GM08714 (cell line): ENCODE data around the gene SSR2.
"Not testable (repeated sequence)": the region's sequence is repeated elsewhere in the genome, so short reads cannot be mapped to it uniquely, and the experiment has no call there.

Source experiments
- H3K4me3 ChIP-seq: fragments of 200-500 bp; sonication (Bioruptor generic); 2 replicates; pipeline ENCODE4 v1.5.1; 2014; ENCODE audit warnings: mild to moderate bottlenecking, low read length, inconsistent platforms
- ZNF274 ChIP-seq: IDR thresholded peaks from 2 replicates; pipeline ENCODE4 v1.6.1; 2012; ENCODE audit warnings: mild to moderate bottlenecking, low read depth, low read length

The SSR2 gene

DNA sequence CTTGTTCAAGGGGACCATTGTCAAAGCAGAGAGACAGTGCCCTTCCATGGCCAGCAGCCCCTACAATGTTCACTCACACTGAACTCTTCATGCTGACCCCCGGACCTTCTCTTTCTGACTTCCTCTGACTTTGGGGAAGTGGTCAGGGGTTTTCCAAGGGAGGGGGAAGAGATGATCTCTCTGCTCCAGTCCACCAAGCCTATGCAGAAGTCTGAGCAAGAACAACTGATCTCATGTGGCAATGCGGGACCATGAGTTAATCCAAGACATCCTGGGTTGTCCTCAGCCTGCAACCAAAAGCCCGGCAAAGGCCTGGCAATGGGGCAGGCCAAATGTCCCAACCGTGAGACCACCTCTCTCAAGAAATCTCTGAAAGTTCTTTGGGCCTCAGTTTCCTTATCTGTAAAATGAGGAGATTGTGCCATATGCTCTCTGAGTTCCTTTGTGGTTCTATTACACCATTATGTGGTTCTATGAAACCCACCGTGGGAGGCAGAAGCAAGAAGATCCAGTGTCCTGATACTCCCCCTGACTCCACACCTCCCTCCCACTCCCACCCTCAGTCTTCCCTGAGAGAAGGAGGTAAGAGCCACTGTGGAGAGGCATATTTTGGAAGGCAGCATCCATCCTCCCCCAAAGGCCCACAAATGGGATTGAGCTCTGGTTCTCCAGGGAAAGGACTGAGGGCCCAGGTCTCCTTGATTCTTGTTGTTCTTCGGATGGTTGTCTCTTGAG lies 30.6 kb downstream of the SSR2 start:
- no peak overlapping the region for H3K4me3 ChIP-seq
- TF ChIP-seq ZNF274 = no peak

DNA sequence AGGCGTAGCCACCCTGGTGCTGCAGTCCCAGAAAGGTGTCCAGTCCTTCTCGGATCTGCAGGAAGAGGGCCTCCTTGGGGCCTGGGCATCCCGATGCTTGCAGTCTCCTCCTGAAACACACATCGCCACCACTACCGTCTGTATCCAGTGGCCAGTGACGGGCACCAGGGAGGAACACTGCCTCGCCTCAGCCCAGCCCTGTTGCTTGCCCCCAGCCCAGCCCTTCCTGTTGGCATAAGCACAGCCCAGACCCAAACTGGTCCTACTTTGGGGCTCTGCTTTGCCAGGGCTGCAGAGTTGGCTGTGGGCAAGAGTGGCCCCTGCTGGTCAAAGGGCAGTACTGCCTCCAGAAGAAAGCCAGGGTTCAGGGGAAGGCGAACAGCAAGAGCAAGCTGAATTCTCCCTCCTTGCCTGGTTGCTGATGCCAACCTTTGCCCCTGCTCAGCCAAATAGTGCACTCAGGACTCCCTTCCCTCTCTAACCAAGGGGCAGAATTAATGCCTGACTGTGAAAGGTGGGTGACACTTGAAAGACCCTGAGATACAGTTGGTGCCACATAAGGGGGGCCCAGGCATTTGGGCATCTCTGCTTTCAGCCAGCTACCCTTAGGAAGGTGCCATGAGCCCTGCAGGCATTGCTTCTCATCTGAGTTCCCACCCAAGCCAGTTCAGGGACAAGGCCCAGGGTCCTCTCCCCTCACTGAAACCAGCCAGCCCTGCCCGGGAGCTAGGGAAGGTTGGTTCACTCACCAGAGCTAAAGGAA lies 31.3 kb downstream of the SSR2 start:
- TF ChIP-seq ZNF274 = no peak
- no peak overlapping the region for H3K4me3 ChIP-seq

- H3K4me3 ChIP-seq = not testable (repeated sequence)
Observed at GRCh38 chr1:155984903-155985645, 35.7 kb downstream of the SSR2 start.

GRCh38 chr1:155984341-155984740 lies 36.4 kb downstream of the SSR2 start:
- TF ChIP-seq ZNF274 = no peak
- no peak overlapping the region for H3K4me3 ChIP-seq

- H3K4me3 ChIP-seq = no peak overlapping the region
- TF ChIP-seq ZNF274 = no peak
Observed at GRCh38 chr1:155983191-155984024, 37.3 kb downstream of the SSR2 start.

DNA sequence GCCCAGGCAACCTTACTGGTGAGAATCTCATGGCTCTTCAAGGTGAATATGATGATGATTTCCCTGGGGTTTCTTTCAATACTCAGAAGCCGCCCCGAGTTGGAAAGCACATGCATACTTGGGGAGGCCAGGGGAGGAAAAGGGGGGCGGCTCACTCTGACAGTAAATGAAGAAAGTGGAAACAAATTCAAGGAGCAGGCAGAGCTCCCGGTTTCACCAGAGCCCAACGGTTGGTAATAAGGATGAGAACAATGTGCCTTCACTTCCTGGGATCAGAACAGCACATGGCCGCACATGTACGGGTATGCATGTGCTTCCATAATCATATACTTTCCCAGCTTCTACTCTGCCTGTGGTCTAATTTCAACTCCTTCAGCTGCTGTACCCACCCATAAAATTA lies 38.6 kb downstream of the SSR2 start:
- TF ChIP-seq ZNF274 = no peak
- H3K4me3 ChIP-seq = no peak overlapping the region; the same call in 1 of the 2 replicates

- TF ChIP-seq ZNF274 = no peak
- peak overlapping the region; percentile 9; the same call in 1 of the 2 replicates for H3K4me3 ChIP-seq
Observed at GRCh38 chr1:155981266-155982088, 39.3 kb downstream of the SSR2 start.

DNA sequence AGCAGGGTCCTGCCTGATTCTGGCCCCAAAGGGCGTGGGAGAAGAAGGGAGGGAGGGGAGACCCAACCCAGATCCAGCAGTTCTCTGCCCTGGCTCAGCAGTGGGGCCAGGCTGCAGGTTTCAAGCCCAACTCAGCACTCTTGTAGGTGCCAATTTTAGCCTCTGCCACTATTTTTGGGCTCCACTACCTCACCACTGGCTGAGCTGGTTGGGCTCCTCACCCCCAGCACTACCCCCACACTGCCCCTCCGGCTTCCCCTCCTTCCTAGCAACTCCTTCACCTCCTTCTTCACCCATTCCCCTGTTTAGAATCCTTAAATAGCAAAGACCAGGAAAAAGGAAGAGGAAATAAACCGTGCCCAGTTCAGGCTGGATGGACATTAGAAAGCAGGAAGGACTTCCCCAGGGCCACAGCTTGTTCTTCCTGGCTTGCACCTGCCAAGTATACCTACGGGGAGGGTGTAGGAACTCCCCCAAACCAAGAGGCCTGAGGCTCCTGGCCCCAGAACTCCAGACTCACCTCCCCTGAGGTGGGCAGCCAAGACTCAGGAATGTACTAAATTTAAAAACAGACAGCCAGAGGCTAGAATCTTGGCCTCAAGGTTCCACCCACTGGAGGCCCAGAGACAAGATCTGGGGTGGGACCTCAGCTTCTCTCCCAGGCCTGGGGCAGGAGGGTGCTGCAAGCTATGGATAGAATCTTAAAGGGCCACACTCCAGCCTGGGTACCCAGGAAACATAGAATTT lies 41.0 kb downstream of the SSR2 start:
- TF ChIP-seq ZNF274 = no peak
- peak overlapping the region; percentile 68 for H3K4me3 ChIP-seq

- no peak for TF ChIP-seq ZNF274
- H3K4me3 ChIP-seq = peak overlapping the region; percentile 68
Observed at GRCh38 chr1:155978973-155979429, 41.8 kb downstream of the SSR2 start.

- peak within 1 kb of the TSS; percentile 68 for H3K4me3 ChIP-seq
- no peak for TF ChIP-seq ZNF274
Observed at GRCh38 chr1:155978325-155978972, 42.3 kb downstream of the SSR2 start, which contains the start of gene ARHGEF2. ARHGEF2 (minus strand) TSS chr1:155978547; CDS start chr1:155978427, 120 bp downstream.

GRCh38 chr1:155977690-155978324 lies 42.9 kb downstream of the SSR2 start:
- no peak for TF ChIP-seq ZNF274
- peak overlapping the region; percentile 68 for H3K4me3 ChIP-seq
